H9 (cell line): ENCODE results near the gene PPM1N. TPM values are rescaled to one million over a fixed set of nuclear protein-coding genes. Genes with fewer than 3 reads are reported as not detected.
A peak's percentile ranks its signal among the peaks of the same experiment; 100 is the strongest.

Source experiments
- DNase-seq: peaks from one replicate; pipeline ENCODE4 v3.0.0-alpha.2; 2017
- H2AFZ ChIP-seq: one replicate; pipeline ENCODE4 v1.6.1; 2013; ENCODE audit warnings: mild to moderate bottlenecking, low read length, control low read depth, moderate library complexity
- H2AK5ac ChIP-seq: 2 replicates; pipeline ENCODE4 v1.6.1; 2013; ENCODE audit warnings: low read length, control low read depth, mixed read lengths; ENCODE audit not compliant: insufficient read length
- H2BK120ac ChIP-seq: one replicate; pipeline ENCODE4 v1.6.1; 2013; ENCODE audit warnings: low read depth, mild to moderate bottlenecking, low read length, control low read depth, inconsistent platforms; ENCODE audit not compliant: poor library complexity, severe bottlenecking
- H2BK12ac ChIP-seq: 2 replicates; pipeline ENCODE4 v1.6.1; 2013; ENCODE audit warnings: low read length, control low read depth, mixed read lengths, low read depth; ENCODE audit not compliant: insufficient read length
- H2BK15ac ChIP-seq: 2 replicates; pipeline ENCODE4 v1.6.1; 2013; ENCODE audit warnings: low read depth, low read length, control low read depth
- H2BK20ac ChIP-seq: one replicate; pipeline ENCODE4 v1.6.1; 2013; ENCODE audit warnings: low read depth, mild to moderate bottlenecking, low read length, control low read depth, inconsistent platforms; ENCODE audit not compliant: poor library complexity, severe bottlenecking
- H2BK5ac ChIP-seq: 2 replicates; pipeline ENCODE4 v1.6.1; 2013; ENCODE audit warnings: low read length, control low read depth, mixed read lengths; ENCODE audit not compliant: insufficient read length
- H3K14ac ChIP-seq: 2 replicates; pipeline ENCODE4 v1.6.1; 2013; ENCODE audit warnings: low read length, control low read depth; ENCODE audit not compliant: insufficient read depth
- H3K18ac ChIP-seq: 2 replicates; pipeline ENCODE4 v1.6.1; 2013; ENCODE audit warnings: low read depth, mild to moderate bottlenecking, mixed read lengths, low read length, control low read depth; ENCODE audit not compliant: insufficient read length
- H3K23ac ChIP-seq: 2 replicates; pipeline ENCODE4 v1.6.1; 2013; ENCODE audit warnings: low read length, control low read depth, mixed read lengths, low read depth; ENCODE audit not compliant: insufficient read length
- H3K23me2 ChIP-seq: 2 replicates; pipeline ENCODE4 v1.6.1; 2013; ENCODE audit warnings: low read depth, mild to moderate bottlenecking, mixed read lengths, low read length, control low read depth; ENCODE audit not compliant: insufficient read length, poor library complexity, severe bottlenecking
- H3K27ac ChIP-seq: 2 replicates; pipeline ENCODE4 v1.5.1; 2013; ENCODE audit warnings: low read length, control low read depth, mixed read lengths, low read depth; ENCODE audit not compliant: insufficient read length
- H3K27me3 ChIP-seq: 2 replicates; pipeline ENCODE4 v1.6.1; 2013; ENCODE audit warnings: low read length, control low read depth, inconsistent platforms; ENCODE audit not compliant: insufficient read depth
- H3K4ac ChIP-seq: 2 replicates; pipeline ENCODE4 v1.6.1; 2013; ENCODE audit warnings: low read depth, mild to moderate bottlenecking, control low read depth, inconsistent platforms, low read length, moderate library complexity
- H3K4me1 ChIP-seq: 2 replicates; pipeline ENCODE4 v1.6.1; 2013; ENCODE audit warnings: low read length, control low read depth, inconsistent platforms; ENCODE audit not compliant: insufficient read depth
- H3K4me2 ChIP-seq: 2 replicates; pipeline ENCODE4 v1.6.1; 2013; ENCODE audit warnings: low read length, control low read depth, mixed read lengths; ENCODE audit not compliant: insufficient read length, insufficient read depth
- H3K56ac ChIP-seq: 2 replicates; pipeline ENCODE4 v1.6.1; 2013; ENCODE audit warnings: low read depth, mild to moderate bottlenecking, mixed read lengths, low read length, control low read depth; ENCODE audit not compliant: insufficient read length
- H3K79me1 ChIP-seq: 2 replicates; pipeline ENCODE4 v1.6.1; 2013; ENCODE audit warnings: low read depth, mild to moderate bottlenecking, moderate library complexity, low read length, control low read depth, inconsistent platforms; ENCODE audit not compliant: insufficient read depth, poor library complexity, severe bottlenecking
- H3K79me2 ChIP-seq: 2 replicates; pipeline ENCODE4 v1.6.1; 2013; ENCODE audit warnings: low read length, control low read depth, inconsistent platforms; ENCODE audit not compliant: insufficient read depth
- H3K9ac ChIP-seq: 2 replicates; pipeline ENCODE4 v1.6.1; 2013; ENCODE audit warnings: low read length, control low read depth, mixed read lengths; ENCODE audit not compliant: insufficient read length; ENCODE audit errors: extremely low read depth
- H3K9me3 ChIP-seq: one replicate; pipeline ENCODE4 v1.6.1; 2013; ENCODE audit warnings: low read depth, low read length, inconsistent platforms; ENCODE audit not compliant: control insufficient read depth
- H3T11ph ChIP-seq: one replicate; pipeline ENCODE4 v1.6.1; 2013; ENCODE audit warnings: mild to moderate bottlenecking, low read length, control low read depth, inconsistent platforms
- H4K20me1 ChIP-seq: one replicate; pipeline ENCODE4 v1.6.1; 2013; ENCODE audit not compliant: control insufficient read depth, insufficient read length, insufficient read depth
- H4K5ac ChIP-seq: 2 replicates; pipeline ENCODE4 v1.6.1; 2013; ENCODE audit warnings: low read depth, mild to moderate bottlenecking, mixed read lengths, low read length, control low read depth; ENCODE audit not compliant: insufficient read length
- H4K8ac ChIP-seq: replicated peaks from 2 replicates; pipeline ENCODE4 v1.6.1; 2013; ENCODE audit warnings: low read length, control low read depth, mixed read lengths, low read depth; ENCODE audit not compliant: insufficient read length
- H4K91ac ChIP-seq: 2 replicates; pipeline ENCODE4 v1.6.1; 2013; ENCODE audit warnings: low read depth, mild to moderate bottlenecking, moderate library complexity, mixed read lengths, low read length, control low read depth; ENCODE audit not compliant: insufficient read length
- H3K27ac Mint-ChIP-seq, 3 experiments: 2 replicates in 2 of 3; 3 replicates in 1 of 3; pipeline ENCODE4 v1.8.0; 2020 to 2021; ENCODE audit warnings: mixed read lengths in 3 of 3, mild to moderate bottlenecking in 1 of 3, moderate library complexity in 1 of 3
- H3K27me3 Mint-ChIP-seq: 2 replicates; pipeline ENCODE4 v1.8.0; 2021; ENCODE audit warnings: low read depth, mild to moderate bottlenecking, moderate library complexity, mixed read lengths
- H3K36me3 Mint-ChIP-seq, 3 experiments: 2 replicates in 2 of 3; 3 replicates in 1 of 3; pipeline ENCODE4 v1.8.0; 2020 to 2021; ENCODE audit warnings: low read depth in 3 of 3, mixed read lengths in 3 of 3; ENCODE audit not compliant: insufficient read depth in 1 of 3
- H3K4me1 Mint-ChIP-seq, 2 experiments: 2 replicates each; pipeline ENCODE4 v1.8.0; 2020; ENCODE audit warnings: mixed read lengths in 2 of 2
- H3K4me3 Mint-ChIP-seq, 2 experiments: 2 replicates in 1 of 2; 3 replicates in 1 of 2; pipeline ENCODE4 v1.8.0; 2020 to 2021; ENCODE audit warnings: mild to moderate bottlenecking in 2 of 2, mixed read lengths in 2 of 2, moderate library complexity in 1 of 2
- H3K9me3 Mint-ChIP-seq, 2 experiments: 2 replicates in 1 of 2; 3 replicates in 1 of 2; pipeline ENCODE4 v1.8.0; 2020; ENCODE audit warnings: mild to moderate bottlenecking in 2 of 2, mixed read lengths in 2 of 2, moderate library complexity in 1 of 2
- CTCF ChIP-seq: fragments of 200-600 bp; sonication (generic); conservative IDR thresholded peaks from 3 replicates; pipeline ENCODE4 v1.8.0; 2021; ENCODE audit warnings: antibody characterized with exemption, mild to moderate bottlenecking
- WGBS: extraction: QIAGEN DNeasy Blood & Tissue Kit; methylation state at CpG from one replicate; pipeline ENCODE4 v1.1.7; 2013; ENCODE audit warnings: missing lambda C conversion rate, low lambda C conversion rate, mixed read lengths; ENCODE audit not compliant: insufficient read length; ENCODE audit errors: extremely low coverage; 5-methylcytosine and 5-hydroxymethylcytosine counted together
- total RNA-seq: library from RNA; stranded (reverse); gene quantifications from 2 replicates; pipeline ENCODE4 v1.2.1, GENCODE V29; 2021

The PPM1N gene
- total RNA-seq, 1 experiment from 2014 or later, result 7.7 TPM

GRCh38 chr19:45468159-45468651 lies 30.0 kb upstream of the PPM1N start:
- no peaks in the 10 kb centered on the region; a peak in 1 of 5 replicates for H3K9me3 Mint-ChIP-seq
- WGBS, result no CpG with 5 or more reads among the region's 31 CpGs

More at GRCh38 chr19:45468159-45468651, 30.0 kb upstream of the PPM1N start:
- H3K14ac ChIP-seq, result peak overlapping the region; percentile 89
- H3K4me1 ChIP-seq, result no peaks in the 10 kb centered on the region
- peaks cover 24% of the 10 kb centered on the region for H3K27me3 Mint-ChIP-seq
- DNase-seq, result no peak
- no peak for TF ChIP-seq CTCF
- no peak overlapping the region for H2AK5ac ChIP-seq
- no peak overlapping the region for H3K4ac ChIP-seq
- no peak overlapping the region for H3T11ph ChIP-seq
- H3K9me3 ChIP-seq, result no peaks in the 10 kb centered on the region
- H4K91ac ChIP-seq, result no peak overlapping the region
- H3K27ac Mint-ChIP-seq, result peak overlapping the region in 2 of 3 experiments; percentile 81 to 98; a peak in 5 of 7 replicates
- peak overlapping the region; percentile 89 for H3K18ac ChIP-seq
- H2BK20ac ChIP-seq, result no peak overlapping the region
- peak overlapping the region; percentile 84 for H3K4me2 ChIP-seq
- no peak overlapping the region for H2BK5ac ChIP-seq
- no peak overlapping the region for H4K8ac ChIP-seq
- H3K79me1 ChIP-seq, result no peaks in the 10 kb centered on the region
- H3K4me3 Mint-ChIP-seq, result peak overlapping the region; percentile 80 to 92
- H2AFZ ChIP-seq, result no peak overlapping the region
- peak overlapping the region; percentile 78 for H2BK120ac ChIP-seq
- no peaks in the 10 kb centered on the region for H3K79me2 ChIP-seq
- peaks cover 22 to 50% of the 10 kb centered on the region in 2 experiments for H3K4me1 Mint-ChIP-seq
- no peak overlapping the region for H3K56ac ChIP-seq
- H3K9ac ChIP-seq, result peak overlapping the region; percentile 45
- H2BK15ac ChIP-seq, result no peak overlapping the region
- H4K20me1 ChIP-seq, result no peaks in the 10 kb centered on the region
- no peak overlapping the region for H3K23ac ChIP-seq
- H3K27ac ChIP-seq, result no peak overlapping the region
- H3K36me3 Mint-ChIP-seq, result peaks cover 0 to 11% (median 0%) of the 10 kb centered on the region in 3 experiments; a peak in 1 of 7 replicates
- H3K27me3 ChIP-seq, result no peaks in the 10 kb centered on the region; the same call in 1 of the 2 replicates
- H4K5ac ChIP-seq, result no peak overlapping the region
- H2BK12ac ChIP-seq, result no peak overlapping the region
- H3K23me2 ChIP-seq, result peaks cover 19% of the 10 kb centered on the region
